IPS DF 6.9 (cell line): ENCODE data around the gene AFAP1.

ENCODE experiments used
- DNase-seq: peaks from one replicate; pipeline ENCODE4 v3.0.0-alpha.2; 2013; ENCODE audit warnings: low read depth, low spot score
- H3K27ac ChIP-seq: one replicate; pipeline ENCODE4 v1.5.1; 2013; ENCODE audit warnings: low read length, control low read depth
- H3K27me3 ChIP-seq: 2 replicates; pipeline ENCODE4 v1.6.1; 2013; ENCODE audit warnings: mild to moderate bottlenecking, low read length; ENCODE audit not compliant: control insufficient read depth, insufficient read depth
- H3K36me3 ChIP-seq: 2 replicates; pipeline ENCODE4 v1.6.1; 2013; ENCODE audit warnings: low read length; ENCODE audit not compliant: control insufficient read depth, insufficient read depth
- H3K4me1 ChIP-seq: 2 replicates; pipeline ENCODE4 v1.6.1; 2013; ENCODE audit warnings: low read length; ENCODE audit not compliant: control insufficient read depth, insufficient read depth
- H3K4me3 ChIP-seq: 2 replicates; pipeline ENCODE4 v1.5.1; 2013; ENCODE audit warnings: mild to moderate bottlenecking, low read length
- H3K9me3 ChIP-seq: 2 replicates; pipeline ENCODE4 v1.6.1; 2013; ENCODE audit warnings: low read length, inconsistent platforms; ENCODE audit not compliant: control insufficient read depth, insufficient read depth
- WGBS: extraction: QIAGEN DNeasy Blood & Tissue Kit; methylation state at CpG from one replicate; pipeline ENCODE4 v1.1.7; 2013; ENCODE audit warnings: mixed read lengths, missing lambda C conversion rate; ENCODE audit not compliant: insufficient read length, insufficient coverage; 5-methylcytosine and 5-hydroxymethylcytosine counted together

AFAP1 gene

GRCh38 chr4:7902101-7902553, 37.5 kb downstream of the AFAP1 start:
- no peaks in the 10 kb centered on the region for H3K27me3 ChIP-seq
- no peak for DNase-seq
- H3K4me3 ChIP-seq: no peak overlapping the region
- H3K27ac ChIP-seq: no peak overlapping the region
- H3K36me3 ChIP-seq: no peaks in the 10 kb centered on the region
- no peaks in the 10 kb centered on the region for H3K9me3 ChIP-seq
- WGBS: no CpG with 5 or more reads among the region's 7 CpGs
- peaks cover 2% of the 10 kb centered on the region; the same call in 1 of the 2 replicates for H3K4me1 ChIP-seq

GRCh38 chr4:7901311-7901885, 38.3 kb downstream of the AFAP1 start:
- WGBS: no CpG with 5 or more reads among the region's 13 CpGs
- no peak for DNase-seq
- no peaks in the 10 kb centered on the region for H3K27me3 ChIP-seq
- H3K36me3 ChIP-seq: no peaks in the 10 kb centered on the region
- no peaks in the 10 kb centered on the region for H3K9me3 ChIP-seq
- no peak overlapping the region for H3K27ac ChIP-seq
- peaks cover 2% of the 10 kb centered on the region; the same call in 1 of the 2 replicates for H3K4me1 ChIP-seq
- H3K4me3 ChIP-seq: no peak overlapping the region

- no CpG with 5 or more reads among the region's 9 CpGs for WGBS
- no peaks in the 10 kb centered on the region for H3K9me3 ChIP-seq
- H3K36me3 ChIP-seq: no peaks in the 10 kb centered on the region
- no peak overlapping the region for H3K4me3 ChIP-seq
- H3K27ac ChIP-seq: no peak overlapping the region
- DNase-seq: no peak
- H3K27me3 ChIP-seq: no peaks in the 10 kb centered on the region
- peaks cover 1% of the 10 kb centered on the region; the same call in 1 of the 2 replicates for H3K4me1 ChIP-seq
These were observed 39.2 kb downstream of the AFAP1 start for GRCh38 chr4:7900334-7900909.

GRCh38 chr4:7899184-7899869, 40.3 kb downstream of the AFAP1 start:
- Histone ChIP-seq H3K27ac (no peak overlapping the region), H3K9me3 (no peaks in the 10 kb centered on the region), H3K36me3 (no peaks in the 10 kb centered on the region), H3K4me1 (peaks cover 1% of the 10 kb centered on the region; the same call in 1 of the 2 replicates), H3K4me3 (no peak overlapping the region), H3K27me3 (no peaks in the 10 kb centered on the region)
- WGBS: no CpG with 5 or more reads among the region's 9 CpGs
- no peak for DNase-seq

- DNase-seq: no peak
- Histone ChIP-seq H3K36me3 (no peaks in the 10 kb centered on the region), H3K27ac (no peak overlapping the region), H3K27me3 (no peaks in the 10 kb centered on the region), H3K4me3 (no peak overlapping the region), H3K4me1 (peaks cover 1% of the 10 kb centered on the region; the same call in 1 of the 2 replicates), H3K9me3 (no peaks in the 10 kb centered on the region)
- WGBS: no CpG with 5 or more reads among the region's 4 CpGs
These were observed 41.3 kb downstream of the AFAP1 start for GRCh38 chr4:7898385-7898784.

GRCh38 chr4:7897811-7898210, 41.9 kb downstream of the AFAP1 start:
- peaks cover 1% of the 10 kb centered on the region; the same call in 1 of the 2 replicates for H3K4me1 ChIP-seq
- WGBS: no CpG with 5 or more reads among the region's 7 CpGs
- H3K9me3 ChIP-seq: no peaks in the 10 kb centered on the region
- H3K27me3 ChIP-seq: no peaks in the 10 kb centered on the region
- no peak overlapping the region for H3K27ac ChIP-seq
- H3K4me3 ChIP-seq: no peak overlapping the region
- no peaks in the 10 kb centered on the region for H3K36me3 ChIP-seq
- DNase-seq: no peak

- Histone ChIP-seq H3K36me3 (no peaks in the 10 kb centered on the region), H3K4me3 (no peak overlapping the region), H3K9me3 (no peaks in the 10 kb centered on the region), H3K27me3 (no peaks in the 10 kb centered on the region), H3K4me1 (peaks cover 4% of the 10 kb centered on the region), H3K27ac (no peak overlapping the region)
- WGBS: no CpG with 5 or more reads among the region's 15 CpGs
- DNase-seq: no peak
These were observed 44.9 kb downstream of the AFAP1 start for GRCh38 chr4:7894677-7895181.

- peaks cover 4% of the 10 kb centered on the region for H3K4me1 ChIP-seq
These were observed 45.5 kb downstream of the AFAP1 start for GRCh38 chr4:7894098-7894676.

GRCh38 chr4:7893539-7893938, 46.1 kb downstream of the AFAP1 start:
- Histone ChIP-seq H3K27me3 (no peaks in the 10 kb centered on the region), H3K4me3 (no peak overlapping the region), H3K4me1 (peaks cover 4% of the 10 kb centered on the region), H3K36me3 (no peaks in the 10 kb centered on the region), H3K27ac (no peak overlapping the region), H3K9me3 (no peaks in the 10 kb centered on the region)
- no CpG with 5 or more reads among the region's 9 CpGs for WGBS
- DNase-seq: no peak

More at GRCh38 chr4:7894098-7894676, 45.5 kb downstream of the AFAP1 start:
- no peak for DNase-seq
- H3K36me3 ChIP-seq: no peaks in the 10 kb centered on the region
- no peak overlapping the region for H3K27ac ChIP-seq
- WGBS: no CpG with 5 or more reads among the region's 12 CpGs
- H3K27me3 ChIP-seq: no peaks in the 10 kb centered on the region
- H3K4me3 ChIP-seq: no peak overlapping the region
- H3K9me3 ChIP-seq: no peaks in the 10 kb centered on the region

GRCh38 chr4:7892212-7893019, 47.2 kb downstream of the AFAP1 start:
- H3K27ac ChIP-seq: no peak overlapping the region
- DNase-seq: no peak
- H3K4me3 ChIP-seq: no peak overlapping the region
- H3K27me3 ChIP-seq: no peaks in the 10 kb centered on the region
- peaks cover 4% of the 10 kb centered on the region for H3K4me1 ChIP-seq
- no peaks in the 10 kb centered on the region for H3K36me3 ChIP-seq
- WGBS: no CpG with 5 or more reads among the region's 12 CpGs
- no peaks in the 10 kb centered on the region for H3K9me3 ChIP-seq
